AG09309 (cell line): ENCODE results near the gene SLC16A1.

Source experiments
- DNase-seq: peaks from one replicate; pipeline ENCODE4 v3.0.0-alpha.2; 2010; ENCODE audit warnings: low read depth
- H3K4me3 ChIP-seq: 2 replicates; pipeline ENCODE4 v1.5.1; 2011; ENCODE audit warnings: mild to moderate bottlenecking, low read depth, low read length, moderate library complexity; ENCODE audit not compliant: control insufficient read depth
- CTCF ChIP-seq: IDR thresholded peaks from 2 replicates; pipeline ENCODE4 v1.5.1; 2011; ENCODE audit warnings: mild to moderate bottlenecking, low read depth, low read length, inconsistent platforms; ENCODE audit not compliant: insufficient read depth, control insufficient read depth; ENCODE audit errors: missing control alignments

The SLC16A1 gene

GRCh38 chr1:112937495-112937894 is 18.5 kb downstream of the SLC16A1 start:
- H3K4me3 ChIP-seq, result no peak overlapping the region
- TF ChIP-seq CTCF, result no peak
- no peak for DNase-seq

GRCh38 chr1:112937070-112937469 is 18.9 kb downstream of the SLC16A1 start:
- H3K4me3 ChIP-seq, result no peak overlapping the region
- no peak for TF ChIP-seq CTCF
- DNase-seq, result no peak

GRCh38 chr1:112935461-112936111 is 20.4 kb downstream of the SLC16A1 start:
- no peak for TF ChIP-seq CTCF
- peak; percentile 66 for DNase-seq
- no peak overlapping the region for H3K4me3 ChIP-seq

- no peak for TF ChIP-seq CTCF
- DNase-seq, result no peak
Observed at GRCh38 chr1:112934577-112934976, 21.4 kb downstream of the SLC16A1 start.

GRCh38 chr1:112933820-112934571 is 22.0 kb downstream of the SLC16A1 start:
- TF ChIP-seq CTCF, result no peak
- DNase-seq, result no peak
- H3K4me3 ChIP-seq, result no peak overlapping the region

More at GRCh38 chr1:112934577-112934976, 21.4 kb downstream of the SLC16A1 start:
- H3K4me3 ChIP-seq, result no peak overlapping the region

GRCh38 chr1:112929979-112930378 is 26.0 kb downstream of the SLC16A1 start:
- no peak for TF ChIP-seq CTCF
- H3K4me3 ChIP-seq, result no peak overlapping the region
- no peak for DNase-seq
